OCI-LY1 (cell line): ENCODE measurements around the gene FAM149A.

Experiments
- CTCF ChIP-seq: fragments of 200-600 bp; sonication (generic), shearing (Covaris generic); IDR thresholded peaks from 2 replicates; pipeline ENCODE4 v1.5.1; 2017; ENCODE audit warnings: mild to moderate bottlenecking, antibody characterized with exemption, low read length, moderate library complexity, mixed read lengths
- EZH2 ChIP-seq: fragments of 200-600 bp; sonication (generic), shearing (Covaris generic); IDR thresholded peaks from 2 replicates; pipeline ENCODE4 v1.8.0; 2017; ENCODE audit warnings: borderline replicate concordance, mixed run types, mild to moderate bottlenecking, antibody characterized with exemption, low read length, moderate library complexity, mixed read lengths

DNA sequence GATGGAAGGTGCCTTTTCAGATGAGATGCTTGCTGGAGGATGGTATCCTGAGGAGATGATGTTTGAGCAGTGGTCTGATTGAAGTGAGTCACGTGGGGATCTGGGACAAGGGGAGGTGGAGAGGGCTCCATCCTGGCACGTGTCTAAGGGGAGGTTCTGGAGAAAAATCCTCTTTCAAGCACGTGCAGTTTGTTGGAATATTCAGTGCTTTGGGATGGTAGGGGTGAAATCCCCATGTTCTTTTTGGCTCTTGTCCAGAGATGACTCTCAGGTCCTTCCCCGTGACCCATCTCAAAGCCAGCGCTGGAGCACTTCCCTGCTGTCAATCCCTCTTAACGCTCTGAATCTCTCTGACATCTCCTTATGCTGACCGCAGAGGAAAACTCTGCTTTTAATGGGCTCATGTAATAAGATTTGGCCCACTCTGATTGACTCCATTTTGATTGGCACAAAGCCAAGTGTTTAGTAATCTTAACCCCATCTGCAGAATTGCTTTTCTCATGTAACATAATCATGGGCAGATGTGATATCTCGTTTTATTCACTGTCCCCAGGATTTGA, 112.0 kb downstream of the FAM149A start:
- no peak for TF ChIP-seq CTCF
- TF ChIP-seq EZH2 = no peak
